NT2/D1 (cell line): Measurements from ENCODE around the gene IL20RA.

ENCODE experiments used
- DNase-seq: peaks from one replicate; pipeline ENCODE4 v3.0.0-alpha.2; 2011; ENCODE audit warnings: low read depth, low spot score
- H3K27me3 ChIP-seq: 2 replicates; pipeline ENCODE4 v1.6.0; 2011; ENCODE audit warnings: mild to moderate bottlenecking; ENCODE audit not compliant: insufficient read length, insufficient read depth
- H3K36me3 ChIP-seq: 2 replicates; pipeline ENCODE4 v1.6.1; 2011; ENCODE audit warnings: mild to moderate bottlenecking, low read length, mixed read lengths; ENCODE audit not compliant: insufficient read depth, insufficient read length
- H3K4me1 ChIP-seq: 2 replicates; pipeline ENCODE4 v1.5.1; 2011; ENCODE audit not compliant: insufficient read depth, insufficient read length
- H3K4me3 ChIP-seq: 2 replicates; pipeline ENCODE4 v1.5.1; 2011; ENCODE audit warnings: low read depth; ENCODE audit not compliant: insufficient read length
- H3K9ac ChIP-seq: 2 replicates; pipeline ENCODE4 v1.6.0; 2011; ENCODE audit warnings: low read depth; ENCODE audit not compliant: insufficient read length
- H3K9me3 ChIP-seq: 2 replicates; pipeline ENCODE4 v1.5.1; 2011; ENCODE audit warnings: mild to moderate bottlenecking, low read length; ENCODE audit not compliant: insufficient read depth
- SUZ12 ChIP-seq: IDR thresholded peaks from 2 replicates; pipeline ENCODE4 v1.6.1; 2011; ENCODE audit not compliant: insufficient read length, insufficient read depth; ENCODE audit errors: extremely low read depth
- YY1 ChIP-seq: IDR thresholded peaks from 2 replicates; pipeline ENCODE4 v1.6.1; 2011; ENCODE audit not compliant: insufficient read length, insufficient read depth
- ZNF274 ChIP-seq: IDR thresholded peaks from 2 replicates; pipeline ENCODE4 v1.6.1; 2011; ENCODE audit warnings: mild to moderate bottlenecking, low read depth, low read length

Gene IL20RA

DNA sequence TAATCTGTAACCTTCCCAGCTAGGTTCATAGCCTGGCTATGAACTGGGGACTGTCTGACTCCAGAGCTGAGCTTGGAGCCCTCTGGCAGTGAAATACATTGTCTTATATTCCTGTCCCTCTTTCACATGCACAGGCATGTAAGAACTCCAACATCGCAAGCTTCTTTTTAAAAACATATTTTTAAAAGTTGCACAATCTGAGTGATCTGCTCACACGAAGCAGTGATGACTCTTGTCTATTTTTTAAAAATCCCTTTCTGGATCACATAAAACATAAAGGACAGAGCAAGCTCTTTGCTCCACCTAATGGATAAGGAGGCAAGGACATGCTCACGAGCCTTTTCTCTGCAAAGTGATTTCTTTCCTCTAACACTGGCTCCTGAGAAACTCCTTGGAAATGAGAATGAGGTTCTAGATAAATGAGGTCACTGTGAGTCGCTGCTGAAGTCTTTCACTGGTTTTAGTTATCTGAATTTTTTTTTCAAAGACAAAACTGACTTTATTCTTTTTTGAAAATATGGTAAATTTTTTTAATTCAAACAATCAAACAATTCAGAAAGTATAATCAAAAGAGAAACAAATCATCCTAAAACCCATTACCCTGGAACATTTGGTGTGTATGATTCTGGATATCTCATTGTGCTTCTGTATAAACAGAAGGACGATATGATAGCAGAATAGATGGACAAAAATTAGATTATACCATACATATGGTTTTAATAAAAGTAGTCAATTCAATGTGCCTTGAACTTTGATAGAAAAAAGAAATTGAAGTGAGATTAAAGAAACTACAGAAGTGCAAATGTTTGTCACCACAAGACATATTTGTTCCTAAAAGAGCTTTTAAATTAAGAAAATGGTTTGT, 30.8 kb downstream of the IL20RA start:
- no peak for DNase-seq
- H3K9me3 ChIP-seq: no peaks in the 10 kb centered on the region
- TF ChIP-seq SUZ12 (no peak), YY1 (no peak), ZNF274 (no peak)

DNA sequence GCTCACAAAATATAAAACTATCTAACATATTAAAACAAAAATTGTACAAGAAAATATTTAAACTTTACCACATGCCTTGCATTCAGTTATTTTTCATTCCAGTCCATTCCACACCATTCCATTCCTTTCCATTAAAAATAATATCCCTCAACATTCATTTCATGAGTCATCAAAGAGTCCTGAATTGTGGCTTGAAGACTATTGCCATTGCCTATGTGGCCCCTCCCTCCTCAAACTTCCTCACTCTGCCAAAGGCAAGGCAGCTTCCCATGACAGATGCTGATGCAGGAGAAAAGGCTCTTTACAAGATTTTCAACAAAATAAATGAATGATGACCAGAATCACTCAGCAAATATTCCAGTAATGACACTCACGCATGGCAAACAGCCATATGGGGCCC, 31.7 kb downstream of the IL20RA start:
- Histone ChIP-seq H3K4me1 (no peaks in the 10 kb centered on the region), H3K9me3 (no peaks in the 10 kb centered on the region), H3K27me3 (no peaks in the 10 kb centered on the region), H3K9ac (no peak overlapping the region), H3K4me3 (no peak overlapping the region), H3K36me3 (no peaks in the 10 kb centered on the region)
- DNase-seq: no peak
- TF ChIP-seq SUZ12 (no peak), YY1 (no peak), ZNF274 (no peak)

More for the DNA sequence above, 30.8 kb downstream of the IL20RA start:
- no peaks in the 10 kb centered on the region for H3K27me3 ChIP-seq
- H3K36me3 ChIP-seq: no peaks in the 10 kb centered on the region
- H3K9ac ChIP-seq: no peak overlapping the region
- no peaks in the 10 kb centered on the region for H3K4me1 ChIP-seq
- no peak overlapping the region for H3K4me3 ChIP-seq

DNA sequence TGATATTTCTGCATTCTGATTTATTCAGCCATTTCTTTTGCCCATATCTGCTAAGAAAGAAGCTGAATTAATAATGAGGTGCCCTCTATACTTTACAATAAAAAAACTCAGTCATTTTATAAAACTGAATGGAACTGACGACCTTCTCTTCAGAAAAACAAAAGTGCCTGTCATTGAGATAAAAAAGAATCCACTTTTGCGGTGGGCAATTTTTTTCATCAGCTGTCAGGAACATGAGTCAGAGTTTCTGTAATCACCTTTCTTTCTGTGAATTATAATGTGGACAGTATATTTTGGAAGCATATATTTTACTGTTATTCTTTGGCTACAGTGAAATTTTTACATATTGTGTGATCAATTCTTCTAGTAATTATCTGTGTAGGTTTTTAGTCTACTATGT, 33.4 kb downstream of the IL20RA start:
- no peaks in the 10 kb centered on the region for H3K36me3 ChIP-seq
- H3K4me1 ChIP-seq: no peaks in the 10 kb centered on the region
- DNase-seq: no peak

DNA sequence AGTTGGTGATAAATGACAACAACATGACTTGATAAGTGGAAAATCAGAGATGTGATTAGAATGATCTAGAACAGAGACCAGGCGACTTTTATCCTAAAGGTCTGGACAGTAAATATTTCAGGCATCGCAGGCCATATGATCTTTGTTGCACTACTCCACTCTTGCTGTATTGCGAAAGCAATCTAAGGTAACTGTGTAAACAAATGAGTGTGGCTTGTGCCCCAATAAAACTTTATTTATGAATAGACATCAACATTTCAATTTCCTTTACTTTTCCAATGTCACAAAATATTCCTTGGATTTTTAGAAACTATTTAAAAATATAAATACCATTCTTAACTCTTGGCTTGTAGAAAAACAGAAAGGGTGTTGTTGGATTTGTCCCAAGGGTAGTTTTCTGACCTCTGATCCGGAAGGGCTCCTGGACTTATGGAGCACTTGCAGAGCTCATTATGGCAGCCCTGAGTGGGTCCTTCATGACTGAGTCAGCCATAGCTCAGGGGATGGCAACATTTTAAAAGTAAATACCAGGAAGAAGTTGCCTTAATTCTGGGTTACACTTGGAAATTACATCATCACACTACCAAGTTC, 34.5 kb downstream of the IL20RA start:
- Histone ChIP-seq H3K9ac (no peak overlapping the region), H3K27me3 (no peaks in the 10 kb centered on the region), H3K9me3 (no peaks in the 10 kb centered on the region), H3K36me3 (no peaks in the 10 kb centered on the region), H3K4me3 (no peak overlapping the region), H3K4me1 (no peaks in the 10 kb centered on the region)
- no peak for DNase-seq
- TF ChIP-seq SUZ12 (no peak), YY1 (no peak), ZNF274 (no peak)

More for the DNA sequence above, 33.4 kb downstream of the IL20RA start:
- Histone ChIP-seq H3K27me3 (no peaks in the 10 kb centered on the region), H3K9me3 (no peaks in the 10 kb centered on the region), H3K4me3 (no peak overlapping the region), H3K9ac (no peak overlapping the region)
- TF ChIP-seq YY1 (no peak), ZNF274 (no peak), SUZ12 (no peak)

DNA sequence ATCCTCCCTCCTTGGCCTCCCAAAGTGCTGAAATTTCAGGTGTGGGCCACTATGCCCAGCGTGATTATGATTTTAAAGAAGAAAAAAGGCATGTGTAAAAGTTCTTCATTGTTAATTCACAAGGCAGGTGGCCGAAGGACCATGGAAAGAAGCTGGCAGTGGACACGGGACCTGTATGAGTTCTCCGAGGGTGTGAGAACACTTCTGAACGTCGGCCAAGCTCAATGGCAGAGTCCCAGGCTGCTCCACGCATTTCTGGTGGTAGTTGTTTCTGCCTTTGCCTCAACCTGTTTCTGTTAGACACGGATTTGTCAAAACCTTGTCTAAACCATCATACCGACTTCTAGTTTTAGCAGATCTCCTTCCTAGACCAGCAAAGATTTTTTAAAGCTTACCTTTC, 36.6 kb downstream of the IL20RA start:
- no peaks in the 10 kb centered on the region for H3K27me3 ChIP-seq
- no peak for TF ChIP-seq YY1
- H3K4me1 ChIP-seq: no peaks in the 10 kb centered on the region
- DNase-seq: no peak
- H3K4me3 ChIP-seq: no peak overlapping the region
- H3K9me3 ChIP-seq: no peaks in the 10 kb centered on the region
- no peaks in the 10 kb centered on the region for H3K36me3 ChIP-seq
- no peak overlapping the region for H3K9ac ChIP-seq

DNA sequence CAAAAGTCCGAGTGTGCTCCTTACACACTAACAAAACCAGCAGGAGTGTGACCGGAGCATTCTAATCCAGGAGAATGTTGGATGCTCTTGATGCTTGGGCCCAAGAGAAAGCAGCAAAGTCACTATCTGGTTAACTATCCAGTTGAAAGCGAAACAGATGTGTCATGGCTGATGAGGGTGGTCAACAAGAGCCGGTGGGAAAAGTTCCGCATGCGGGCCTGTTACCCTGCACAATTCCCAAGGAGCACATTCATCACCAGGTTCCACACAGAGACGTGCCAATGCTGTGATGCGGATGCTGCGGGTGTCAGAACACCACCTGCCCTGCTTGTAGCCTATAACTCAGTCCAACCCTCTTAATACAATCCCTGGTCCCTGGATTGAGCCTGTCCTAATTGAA, 38.7 kb downstream of the IL20RA start:
- no peak overlapping the region for H3K9ac ChIP-seq
- no peaks in the 10 kb centered on the region for H3K4me1 ChIP-seq
- H3K4me3 ChIP-seq: no peak overlapping the region
- H3K9me3 ChIP-seq: no peaks in the 10 kb centered on the region
- H3K36me3 ChIP-seq: no peaks in the 10 kb centered on the region
- H3K27me3 ChIP-seq: no peaks in the 10 kb centered on the region
- TF ChIP-seq YY1 (no peak), SUZ12 (no peak), ZNF274 (no peak)
- DNase-seq: no peak

DNA sequence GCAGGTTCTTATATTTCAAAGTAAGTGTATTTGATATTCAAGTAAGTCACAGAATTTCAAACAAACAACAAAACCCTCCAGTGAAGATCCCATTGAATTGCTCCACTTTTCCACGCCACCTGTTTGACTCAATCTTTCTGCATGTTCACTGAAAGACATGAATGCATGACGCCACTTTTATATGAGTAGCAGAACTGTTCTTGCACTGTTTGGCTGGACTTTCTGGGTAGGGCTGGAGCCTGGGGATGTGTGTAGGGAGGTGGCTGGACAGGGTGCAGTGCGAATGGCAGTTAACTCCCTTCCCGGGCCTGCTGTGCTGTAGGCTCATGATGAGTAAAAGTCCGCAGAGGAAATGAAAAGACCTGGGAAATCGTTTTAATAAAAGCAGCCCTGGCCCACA, 39.7 kb downstream of the IL20RA start:
- TF ChIP-seq SUZ12: no peak
- TF ChIP-seq YY1: no peak
- TF ChIP-seq ZNF274: no peak
- H3K9me3 ChIP-seq: no peaks in the 10 kb centered on the region
- no peaks in the 10 kb centered on the region for H3K27me3 ChIP-seq
- DNase-seq: no peak
- H3K4me3 ChIP-seq: no peak overlapping the region
- H3K4me1 ChIP-seq: no peaks in the 10 kb centered on the region
- no peaks in the 10 kb centered on the region for H3K36me3 ChIP-seq
- no peak overlapping the region for H3K9ac ChIP-seq
